Pulmonary artery endothelial cell (primary cell): Measurements from ENCODE around the gene BCL2L11. TPM values are rescaled to one million over a fixed set of nuclear protein-coding genes. Genes with fewer than 3 reads are reported as not detected.

Experiments used
- DNase-seq: peaks from one replicate; pipeline ENCODE4 v3.0.0-alpha.2; 2011; ENCODE audit warnings: low read depth, low spot score
- total RNA-seq: library from RNA; depleted of rRNA; stranded (reverse); fragments of >200 nt; gene quantifications from 2 replicates; pipeline ENCODE4 v1.2.3, GENCODE V29; 2014

Gene BCL2L11
- total RNA-seq, 1 donor from 2014 or later: 9.2 TPM

DNA sequence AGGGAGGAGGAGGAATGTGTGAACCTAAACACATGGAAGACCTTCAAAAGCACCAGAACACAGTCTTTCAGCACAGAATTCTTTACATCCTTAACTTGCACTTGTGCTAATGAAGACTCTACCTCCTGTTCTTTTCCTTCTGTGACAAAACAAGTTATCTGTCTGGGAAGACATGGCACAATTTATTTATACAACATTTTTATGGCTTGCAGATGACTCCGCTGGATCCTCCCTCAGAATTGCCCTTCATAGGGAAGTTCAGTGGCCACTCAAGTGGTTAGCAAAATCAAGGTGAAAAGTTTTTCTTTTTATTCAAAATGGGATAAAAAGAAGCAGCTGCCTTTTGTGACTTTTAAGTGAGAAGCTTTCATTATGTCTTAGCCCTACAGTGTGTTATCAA, 21.4 kb downstream of the BCL2L11 start:
- DNase-seq: no peak

GRCh38 chr2:111143107-111143842, 22.6 kb downstream of the BCL2L11 start:
- no peak for DNase-seq

- DNase-seq: no peak
Observed at GRCh38 chr2:111143843-111144198, 23.1 kb downstream of the BCL2L11 start.

DNA sequence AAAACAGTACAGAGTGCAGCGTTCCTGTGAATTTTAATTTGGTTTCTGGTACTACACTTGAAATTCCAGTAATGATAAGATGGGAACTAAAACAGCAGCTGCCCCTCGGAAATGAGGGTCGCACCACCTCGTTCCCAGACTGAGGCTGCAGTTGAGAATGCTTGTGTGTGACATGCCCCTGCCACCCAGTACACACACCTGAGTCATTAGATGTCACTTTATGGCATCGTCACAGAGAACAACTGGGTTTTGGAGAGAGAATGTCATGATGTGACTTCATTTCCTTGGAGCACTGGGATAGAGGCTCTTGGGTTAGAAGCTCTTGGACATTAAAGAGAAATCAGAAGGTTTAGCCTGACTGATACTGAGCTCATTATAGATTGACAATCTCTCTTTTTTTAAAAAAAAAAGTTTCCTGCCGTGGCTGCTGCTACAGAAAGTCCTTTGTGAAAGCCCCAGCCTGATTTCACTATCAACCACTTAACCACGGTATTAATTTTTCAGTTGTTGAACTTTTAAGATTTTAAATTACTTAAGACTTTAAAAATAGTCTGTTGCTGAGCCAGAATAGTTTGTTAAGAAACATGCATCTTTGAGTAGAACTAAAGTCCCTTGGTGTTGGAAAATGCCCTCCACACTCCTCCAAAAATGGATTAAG, 24.5 kb downstream of the BCL2L11 start:
- no peak for DNase-seq

- DNase-seq: no peak
Observed at GRCh38 chr2:111145951-111146350, 25.2 kb downstream of the BCL2L11 start.

GRCh38 chr2:111148225-111148873, 27.6 kb downstream of the BCL2L11 start:
- no peak for DNase-seq

DNA sequence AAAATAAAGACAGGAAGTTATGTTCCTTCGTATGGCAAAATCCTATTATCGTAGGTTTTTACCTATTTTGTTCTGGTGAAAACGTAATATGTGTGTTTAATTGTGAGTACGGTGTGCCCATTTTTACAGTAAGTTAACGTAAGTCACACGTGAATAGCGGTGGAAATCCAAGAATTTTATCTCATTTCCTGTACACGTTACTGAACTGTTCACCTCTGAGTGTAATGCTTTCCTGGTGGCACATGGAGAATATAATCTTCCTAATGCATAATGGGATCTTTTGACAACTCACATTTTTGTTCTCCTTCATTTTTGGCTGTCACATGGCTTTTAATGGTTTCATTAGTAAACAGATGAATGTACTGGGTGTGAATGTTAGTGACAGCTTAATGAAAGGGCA, 28.2 kb downstream of the BCL2L11 start:
- peak; percentile 70 for DNase-seq

DNA sequence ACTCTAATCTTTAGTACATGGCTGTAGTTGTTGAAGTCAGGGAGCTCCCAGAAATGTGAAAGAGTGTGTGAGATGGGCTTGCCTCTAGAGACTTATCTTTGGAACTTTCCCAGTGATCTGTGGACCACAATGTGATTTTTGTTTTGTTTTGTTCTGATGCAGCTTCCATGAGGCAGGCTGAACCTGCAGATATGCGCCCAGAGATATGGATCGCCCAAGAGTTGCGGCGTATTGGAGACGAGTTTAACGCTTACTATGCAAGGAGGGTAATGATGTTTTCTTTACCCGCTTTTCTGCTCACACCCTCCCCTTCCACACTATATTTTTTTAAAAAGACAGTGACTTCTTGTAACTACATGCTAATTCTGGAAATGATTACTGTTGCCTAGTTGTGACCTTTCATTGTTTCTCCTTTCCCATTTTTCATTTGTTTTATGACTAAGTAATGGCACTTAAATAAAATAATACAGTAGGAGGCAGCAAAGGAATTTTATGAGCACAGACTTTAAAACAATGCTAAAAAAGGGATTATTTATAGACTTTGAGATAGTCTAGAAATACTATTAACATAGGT, 29.3 kb downstream of the BCL2L11 start:
- no peak for DNase-seq

DNA sequence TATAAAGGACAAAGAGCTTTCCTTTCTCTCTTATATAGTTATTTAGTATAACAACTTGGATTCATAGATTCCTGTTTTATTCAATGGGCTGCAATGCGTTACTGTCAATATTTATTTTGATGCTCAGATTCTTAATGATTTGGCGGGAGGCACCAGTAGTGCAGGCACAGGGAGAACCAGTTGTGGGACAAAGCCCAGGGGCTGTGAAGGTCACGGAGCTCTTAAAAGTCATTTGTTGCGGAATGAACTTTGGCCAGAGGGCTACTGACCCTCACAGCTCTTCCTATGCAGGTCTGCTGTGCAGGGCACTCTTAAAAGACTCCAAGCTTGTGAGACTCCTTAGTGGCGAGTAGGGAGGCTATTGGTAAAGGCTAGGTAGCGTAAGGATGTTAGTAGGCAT, 34.0 kb downstream of the BCL2L11 start:
- no peak for DNase-seq

DNA sequence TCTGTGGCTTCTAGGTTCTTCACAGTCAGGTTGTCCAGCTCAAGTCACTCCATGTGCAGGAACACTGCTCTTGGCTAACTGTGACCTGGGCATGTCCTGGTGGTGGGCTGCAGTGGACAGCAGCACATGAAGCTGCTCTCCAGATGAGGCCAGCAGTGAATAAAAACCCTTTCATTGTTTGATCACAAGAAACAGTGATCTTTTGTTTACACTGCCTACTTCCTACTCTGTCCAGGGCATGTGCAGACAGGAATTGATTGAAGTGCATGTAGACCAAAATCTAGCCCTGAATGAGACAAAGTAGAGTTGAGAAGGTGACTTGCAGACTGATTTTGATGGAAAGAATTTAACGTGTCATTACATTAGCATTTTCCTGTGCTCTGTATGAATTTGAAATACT, 34.9 kb downstream of the BCL2L11 start:
- DNase-seq: no peak

DNA sequence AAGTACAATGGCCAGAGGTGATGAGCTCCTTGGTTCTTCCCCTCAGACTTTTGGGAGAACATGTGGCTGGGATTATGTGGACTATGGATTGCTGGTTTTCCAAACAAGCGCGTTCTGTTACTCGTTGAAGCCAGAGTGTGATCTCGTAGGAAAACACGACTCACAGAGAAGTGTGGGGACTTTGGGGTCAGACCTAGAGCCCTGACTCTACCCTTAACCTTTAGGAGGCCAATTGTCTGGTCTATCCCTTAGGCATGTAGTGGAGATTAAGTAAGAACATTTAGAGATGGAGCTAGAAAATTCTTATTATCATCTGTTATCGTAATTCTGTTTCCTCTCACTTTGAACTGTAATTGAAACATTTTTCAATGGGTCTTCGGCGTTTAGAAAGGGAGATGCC, 35.8 kb downstream of the BCL2L11 start:
- DNase-seq: no peak

- no peak for DNase-seq
Observed at GRCh38 chr2:111157071-111157661, 36.5 kb downstream of the BCL2L11 start.

GRCh38 chr2:111157798-111158197, 37.1 kb downstream of the BCL2L11 start:
- no peak for DNase-seq

- DNase-seq: no peak
Observed at GRCh38 chr2:111159641-111160040, 38.9 kb downstream of the BCL2L11 start.

GRCh38 chr2:111160758-111161157, 40.0 kb downstream of the BCL2L11 start:
- DNase-seq: peak; percentile 43

- no peak for DNase-seq
Observed at GRCh38 chr2:111161971-111162370, 41.3 kb downstream of the BCL2L11 start.

GRCh38 chr2:111162718-111163331, 42.1 kb downstream of the BCL2L11 start:
- DNase-seq: peak; percentile 71

- DNase-seq: no peak
Observed at GRCh38 chr2:111164078-111164477, 43.4 kb downstream of the BCL2L11 start.

GRCh38 chr2:111165084-111165483, 44.4 kb downstream of the BCL2L11 start:
- DNase-seq: no peak

- no peak for DNase-seq
Observed at GRCh38 chr2:111166115-111166514, 45.4 kb downstream of the BCL2L11 start.

GRCh38 chr2:111167076-111167862, 46.6 kb downstream of the BCL2L11 start:
- no peak for DNase-seq
